KMS-11 (cell line): ENCODE results near the gene PTPN5.

Experiments
- H2AFZ ChIP-seq: fragments of 200-600 bp; sonication (generic); 2 replicates; pipeline ENCODE4 v1.6.1; 2016; ENCODE audit warnings: antibody characterized with exemption, mixed run types, low read depth
- H3K27ac ChIP-seq: fragments of 200-600 bp; sonication (generic); 2 replicates; pipeline ENCODE4 v1.6.1; 2016; ENCODE audit warnings: mild to moderate bottlenecking, mixed run types
- H3K27me3 ChIP-seq: fragments of 200-600 bp; sonication (generic); 2 replicates; pipeline ENCODE4 v1.6.1; 2017; ENCODE audit warnings: mild to moderate bottlenecking, low read depth, mixed run types, moderate library complexity; ENCODE audit not compliant: insufficient read depth
- H3K36me3 ChIP-seq: fragments of 200-600 bp; sonication (generic); 2 replicates; pipeline ENCODE4 v1.6.1; 2017; ENCODE audit warnings: mild to moderate bottlenecking, mixed run types; ENCODE audit not compliant: insufficient read depth
- H3K4me1 ChIP-seq: fragments of 200-600 bp; sonication (generic); 2 replicates; pipeline ENCODE4 v1.6.1; 2016; ENCODE audit warnings: mild to moderate bottlenecking, low read depth, mixed run types; ENCODE audit not compliant: poor library complexity, severe bottlenecking
- H3K4me2 ChIP-seq: fragments of 200-600 bp; sonication (generic); 2 replicates; pipeline ENCODE4 v1.7.0; 2016; ENCODE audit warnings: mild to moderate bottlenecking, mixed run types
- H3K4me3 ChIP-seq: fragments of 200-600 bp; sonication (generic); IDR thresholded peaks from 2 replicates; pipeline ENCODE4 v1.6.1; 2017; ENCODE audit warnings: low read depth, low read length, mixed read lengths; ENCODE audit not compliant: insufficient read depth
- H3K79me2 ChIP-seq: fragments of 200-600 bp; sonication (generic); 2 replicates; pipeline ENCODE4 v1.6.1; 2016; ENCODE audit warnings: low read depth, mixed run types; ENCODE audit not compliant: insufficient read depth
- H3K9ac ChIP-seq: fragments of 200-600 bp; sonication (generic); 2 replicates; pipeline ENCODE4 v1.6.1; 2016; ENCODE audit warnings: mild to moderate bottlenecking, mixed run types
- H4K20me1 ChIP-seq: fragments of 200-600 bp; sonication (generic); 2 replicates; pipeline ENCODE4 v1.6.1; 2016; ENCODE audit warnings: mild to moderate bottlenecking, mixed run types; ENCODE audit not compliant: insufficient read depth
- TF ChIP-seq, protein P1 (sequence below): fragments of 200-600 bp; sonication (generic); conservative IDR thresholded peaks from 2 replicates; pipeline ENCODE4 v1.6.1; 2017; ENCODE audit warnings: low read depth, mild to moderate bottlenecking, antibody characterized with exemption, low read length, moderate library complexity, mixed read lengths

The PTPN5 gene

DNA sequence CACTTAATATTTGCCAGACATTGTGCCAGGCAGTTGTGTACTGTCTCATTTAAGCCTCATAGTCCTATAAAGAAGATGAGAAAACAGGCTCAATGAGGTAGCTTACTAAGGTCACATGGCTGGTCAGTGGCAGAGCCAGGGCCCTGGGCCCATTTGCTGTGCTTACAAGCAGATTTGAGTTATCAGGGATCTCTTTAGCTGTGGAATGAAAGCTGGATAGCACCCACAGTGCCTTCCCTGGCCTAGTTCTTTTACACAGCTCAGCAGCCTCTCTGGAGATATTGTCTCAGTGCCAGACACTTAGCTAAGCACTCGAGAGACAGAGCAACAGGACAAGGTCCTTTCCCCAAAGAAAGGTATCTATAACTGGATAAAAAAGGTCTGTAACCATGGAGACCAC is 86.9 kb downstream of the PTPN5 start:
- Histone ChIP-seq H3K4me3 (no peak overlapping the region), H3K79me2 (no peaks in the 10 kb centered on the region), H3K27ac (no peak overlapping the region), H4K20me1 (no peaks in the 10 kb centered on the region), H3K4me1 (peaks cover 11% of the 10 kb centered on the region), H3K9ac (no peak overlapping the region), H2AFZ (no peak overlapping the region), H3K4me2 (no peak overlapping the region), H3K36me3 (no peaks in the 10 kb centered on the region), H3K27me3 (no peaks in the 10 kb centered on the region)
- TF ChIP-seq, protein P1, sequence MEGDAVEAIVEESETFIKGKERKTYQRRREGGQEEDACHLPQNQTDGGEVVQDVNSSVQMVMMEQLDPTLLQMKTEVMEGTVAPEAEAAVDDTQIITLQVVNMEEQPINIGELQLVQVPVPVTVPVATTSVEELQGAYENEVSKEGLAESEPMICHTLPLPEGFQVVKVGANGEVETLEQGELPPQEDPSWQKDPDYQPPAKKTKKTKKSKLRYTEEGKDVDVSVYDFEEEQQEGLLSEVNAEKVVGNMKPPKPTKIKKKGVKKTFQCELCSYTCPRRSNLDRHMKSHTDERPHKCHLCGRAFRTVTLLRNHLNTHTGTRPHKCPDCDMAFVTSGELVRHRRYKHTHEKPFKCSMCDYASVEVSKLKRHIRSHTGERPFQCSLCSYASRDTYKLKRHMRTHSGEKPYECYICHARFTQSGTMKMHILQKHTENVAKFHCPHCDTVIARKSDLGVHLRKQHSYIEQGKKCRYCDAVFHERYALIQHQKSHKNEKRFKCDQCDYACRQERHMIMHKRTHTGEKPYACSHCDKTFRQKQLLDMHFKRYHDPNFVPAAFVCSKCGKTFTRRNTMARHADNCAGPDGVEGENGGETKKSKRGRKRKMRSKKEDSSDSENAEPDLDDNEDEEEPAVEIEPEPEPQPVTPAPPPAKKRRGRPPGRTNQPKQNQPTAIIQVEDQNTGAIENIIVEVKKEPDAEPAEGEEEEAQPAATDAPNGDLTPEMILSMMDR, result no peak

DNA sequence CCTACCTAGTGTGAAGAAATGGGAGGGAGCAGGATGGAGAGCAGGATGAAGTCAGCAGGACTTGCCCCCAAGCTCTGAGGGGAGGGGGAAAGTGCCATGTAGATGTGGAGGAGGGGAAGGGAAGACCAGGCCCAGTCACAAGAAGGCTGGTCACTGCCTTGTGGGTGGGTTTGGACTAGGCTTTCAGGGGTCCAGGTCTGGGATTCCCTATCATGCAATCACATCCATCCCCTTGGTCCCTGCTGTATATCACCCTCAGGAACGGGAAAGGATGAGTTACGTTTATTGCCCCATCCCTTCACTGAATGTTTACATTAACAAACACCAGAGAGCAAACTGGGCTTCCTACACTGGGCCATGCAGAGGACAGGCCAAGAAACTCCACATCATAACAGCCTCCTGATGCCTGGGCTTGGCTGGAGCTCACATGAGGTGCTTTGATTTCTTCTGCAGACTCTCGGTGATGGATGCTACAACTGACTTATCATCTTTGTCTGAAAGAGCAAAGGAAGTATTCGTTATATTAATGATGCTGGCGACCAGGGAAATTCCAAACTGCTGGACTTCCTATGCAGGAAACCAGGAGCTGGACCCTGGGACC is 87.5 kb downstream of the PTPN5 start:
- Histone ChIP-seq H4K20me1 (no peaks in the 10 kb centered on the region), H3K36me3 (no peaks in the 10 kb centered on the region), H3K4me1 (peaks cover 17% of the 10 kb centered on the region), H3K4me3 (no peak overlapping the region), H3K27ac (no peak overlapping the region), H3K27me3 (no peaks in the 10 kb centered on the region), H3K79me2 (no peaks in the 10 kb centered on the region), H3K9ac (no peak overlapping the region), H2AFZ (no peak overlapping the region), H3K4me2 (no peak overlapping the region)
- TF ChIP-seq, protein P1, result no peak

DNA sequence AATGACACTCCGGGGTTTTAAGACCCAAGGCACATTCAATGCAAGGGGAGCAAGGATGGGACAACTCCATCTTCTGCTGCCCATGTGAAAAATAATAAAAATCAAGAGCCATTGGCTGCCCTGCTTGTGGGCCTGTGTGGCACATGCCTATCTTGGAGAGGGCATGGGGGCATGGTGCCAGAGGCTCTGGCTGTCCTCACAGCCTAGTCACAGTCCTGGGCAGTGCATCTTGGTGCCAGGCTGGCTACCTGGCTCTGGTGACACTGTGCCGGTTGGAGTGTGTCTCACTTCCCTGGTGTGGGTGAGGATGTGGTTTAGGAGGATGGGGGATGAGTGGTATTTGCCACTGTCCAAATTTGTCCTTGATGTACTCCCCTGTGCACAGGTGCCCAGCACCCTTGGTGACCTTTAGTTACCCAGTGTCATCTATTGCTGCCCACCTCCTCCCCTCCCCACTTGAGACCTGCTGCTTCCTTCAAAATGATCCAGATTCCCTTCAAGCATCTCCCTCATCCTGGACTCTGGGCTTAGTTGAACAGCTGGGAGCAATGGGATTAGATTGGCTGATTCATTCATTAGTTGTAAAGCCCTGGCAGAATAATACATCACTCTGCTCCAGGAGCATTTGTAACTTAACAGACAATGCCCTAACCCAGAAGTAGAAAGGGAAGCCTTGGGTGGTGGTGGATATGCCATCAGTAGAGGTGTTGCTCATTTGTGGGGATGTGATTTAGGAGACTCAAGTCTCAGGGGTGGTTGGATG is 88.4 kb downstream of the PTPN5 start:
- Histone ChIP-seq H2AFZ (no peak overlapping the region), H3K27ac (no peak overlapping the region), H3K4me2 (no peak overlapping the region), H3K9ac (no peak overlapping the region), H3K27me3 (no peaks in the 10 kb centered on the region), H3K4me3 (no peak overlapping the region), H4K20me1 (no peaks in the 10 kb centered on the region), H3K4me1 (peaks cover 18% of the 10 kb centered on the region), H3K36me3 (no peaks in the 10 kb centered on the region), H3K79me2 (no peaks in the 10 kb centered on the region)
- TF ChIP-seq, protein P1, result no peak

DNA sequence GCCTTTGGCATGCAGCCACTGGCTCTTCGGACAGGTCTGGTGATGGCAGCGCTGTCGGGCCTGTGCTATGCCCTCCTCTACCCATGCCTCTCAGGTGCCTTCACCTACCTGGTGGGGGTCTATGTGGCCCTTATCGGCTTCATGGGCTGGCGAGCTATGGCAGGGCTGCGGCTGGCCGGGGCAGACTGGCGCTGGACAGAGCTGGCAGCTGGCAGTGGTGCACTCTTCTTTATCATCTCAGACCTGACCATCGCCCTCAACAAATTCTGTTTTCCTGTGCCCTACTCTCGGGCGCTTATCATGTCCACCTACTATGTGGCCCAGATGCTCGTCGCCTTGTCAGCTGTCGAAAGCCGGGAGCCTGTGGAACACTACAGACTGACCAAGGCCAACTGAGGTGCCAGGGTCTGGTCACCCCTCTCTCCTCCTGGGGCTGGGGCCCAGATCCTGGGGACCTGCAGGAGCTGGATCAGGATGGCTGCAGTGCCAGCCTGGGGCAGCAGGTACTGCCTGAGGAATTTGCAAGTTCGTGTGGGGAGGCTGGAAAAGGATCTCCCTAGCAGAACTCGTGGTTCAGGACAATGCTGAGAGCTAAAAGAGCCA is 89.9 kb downstream of the PTPN5 start:
- TF ChIP-seq, protein P1, result no peak
- Histone ChIP-seq H3K36me3 (no peaks in the 10 kb centered on the region), H3K4me3 (no peak overlapping the region), H3K4me1 (peaks cover 18% of the 10 kb centered on the region), H3K9ac (no peak overlapping the region), H2AFZ (no peak overlapping the region), H3K27me3 (no peaks in the 10 kb centered on the region), H4K20me1 (no peaks in the 10 kb centered on the region), H3K79me2 (no peaks in the 10 kb centered on the region), H3K4me2 (no peak overlapping the region), H3K27ac (no peak overlapping the region)
